ENCODE results near the gene RYR2.

Gene RYR2

GRCh38 chr1:237732657-237733056 lies 690.7 kb downstream of the RYR2 start:
- no peak for DNase-seq (ENCODE audit: low read depth in 2 of 2)

DNA sequence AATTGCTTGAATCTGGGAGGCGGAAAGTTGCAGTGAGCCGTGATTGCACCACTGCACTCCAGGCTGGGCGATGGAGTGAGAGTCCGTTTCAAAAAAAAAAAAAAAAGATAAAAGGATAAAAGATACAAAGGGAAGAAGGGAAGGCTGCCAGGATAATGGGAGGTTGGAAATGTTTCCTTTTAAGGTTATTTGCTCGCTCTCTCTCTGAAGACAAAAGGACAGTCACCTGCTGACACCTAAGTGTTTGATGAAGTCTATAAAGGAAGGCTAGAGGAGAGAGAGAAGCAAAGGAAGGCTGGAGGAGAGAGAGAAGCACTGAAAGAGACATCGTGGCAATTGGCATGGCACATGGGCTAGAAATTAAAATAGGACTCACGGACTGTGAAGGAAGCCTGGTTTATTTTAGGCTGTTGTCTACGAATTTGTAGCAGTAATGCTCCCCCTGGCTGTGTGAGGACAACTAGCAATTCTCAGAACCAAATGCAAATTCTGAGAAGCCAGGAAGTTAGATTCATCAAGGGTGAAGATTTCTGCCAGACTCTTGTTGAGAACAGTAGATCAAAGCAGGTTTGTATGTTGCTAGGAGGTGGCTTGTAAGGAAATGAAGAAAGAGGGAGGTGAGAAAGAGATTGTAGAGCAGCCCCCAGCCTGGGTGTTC lies 694.5 kb downstream of the RYR2 start:
- DNase-seq (ENCODE audit: low read depth in 2 of 2), result no peak

DNA sequence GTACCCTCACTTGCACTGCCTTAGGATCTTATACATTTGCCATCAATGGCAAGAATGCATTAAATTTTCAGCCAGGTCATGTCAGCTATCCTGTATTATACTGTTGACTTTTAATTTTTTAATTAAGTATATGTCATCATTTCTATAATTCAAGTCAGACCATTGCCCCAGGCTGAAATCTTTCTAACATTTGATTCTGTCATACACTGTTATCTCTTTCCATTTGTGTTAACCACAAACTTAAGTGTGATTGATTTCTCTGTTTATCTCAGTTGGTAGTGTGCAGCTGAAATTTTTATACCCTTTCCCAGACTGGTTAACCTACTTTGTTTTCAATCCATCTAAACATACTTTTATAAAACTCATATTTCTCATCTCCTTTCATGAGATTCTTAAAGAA lies 695.5 kb downstream of the RYR2 start:
- no peak for DNase-seq (ENCODE audit: low read depth in 2 of 2)

GRCh38 chr1:237737938-237738610 lies 696.1 kb downstream of the RYR2 start:
- no peak for DNase-seq (ENCODE audit: low read depth in 2 of 2)

GRCh38 chr1:237740846-237741245 lies 698.9 kb downstream of the RYR2 start:
- DNase-seq (ENCODE audit: low read depth in 2 of 2), result no peak

GRCh38 chr1:237745545-237745944 lies 703.6 kb downstream of the RYR2 start:
- DNase-seq (ENCODE audit: low read depth in 2 of 2), result no peak

GRCh38 chr1:237748171-237748960 lies 706.4 kb downstream of the RYR2 start:
- DNase-seq (ENCODE audit: low read depth in 2 of 2), result no peak

DNA sequence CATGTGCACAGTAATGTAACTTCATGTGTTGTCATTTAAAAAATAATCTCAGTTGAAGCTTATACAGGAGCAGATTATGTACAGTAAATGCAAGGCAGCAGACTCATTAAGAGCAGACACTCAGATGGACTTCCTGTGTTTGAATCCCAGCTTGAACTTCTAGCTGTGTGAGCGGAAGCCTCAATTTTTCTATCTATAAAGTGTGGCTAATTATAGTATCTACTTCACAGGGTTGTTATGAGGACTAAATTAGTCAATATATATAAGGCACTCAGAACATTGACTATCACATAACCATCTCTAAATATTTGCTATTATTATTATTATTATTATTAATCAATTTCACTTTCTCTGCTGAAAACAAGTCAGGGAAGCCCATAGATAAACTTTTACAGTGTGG lies 707.1 kb downstream of the RYR2 start:
- no peak for DNase-seq (ENCODE audit: low read depth in 2 of 2)

GRCh38 chr1:237751090-237751489 lies 709.1 kb downstream of the RYR2 start:
- DNase-seq (ENCODE audit: low read depth in 2 of 2), result no peak

DNA sequence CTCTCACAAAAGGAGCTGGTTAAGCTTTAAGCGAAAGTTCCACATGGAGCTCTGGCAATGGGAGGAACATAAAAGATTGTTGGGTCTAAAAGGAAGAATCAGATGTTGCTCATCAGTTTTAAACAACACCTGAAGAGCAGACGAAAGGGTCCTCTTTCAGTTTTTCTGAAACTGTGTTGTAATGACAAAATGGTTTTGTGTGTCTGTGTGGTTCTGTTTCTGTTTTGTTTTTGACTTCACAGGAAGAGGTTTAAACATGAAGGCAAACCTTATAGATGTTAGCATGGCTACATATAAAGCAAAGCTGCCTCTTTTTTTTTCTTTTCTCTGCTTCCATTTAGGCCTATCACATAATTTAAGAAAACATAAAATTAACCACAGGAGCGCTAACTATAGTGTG lies 712.6 kb downstream of the RYR2 start:
- no peak for DNase-seq (ENCODE audit: low read depth in 2 of 2)

GRCh38 chr1:237756304-237756967 lies 714.5 kb downstream of the RYR2 start:
- no peak for DNase-seq (ENCODE audit: low read depth in 2 of 2)

DNA sequence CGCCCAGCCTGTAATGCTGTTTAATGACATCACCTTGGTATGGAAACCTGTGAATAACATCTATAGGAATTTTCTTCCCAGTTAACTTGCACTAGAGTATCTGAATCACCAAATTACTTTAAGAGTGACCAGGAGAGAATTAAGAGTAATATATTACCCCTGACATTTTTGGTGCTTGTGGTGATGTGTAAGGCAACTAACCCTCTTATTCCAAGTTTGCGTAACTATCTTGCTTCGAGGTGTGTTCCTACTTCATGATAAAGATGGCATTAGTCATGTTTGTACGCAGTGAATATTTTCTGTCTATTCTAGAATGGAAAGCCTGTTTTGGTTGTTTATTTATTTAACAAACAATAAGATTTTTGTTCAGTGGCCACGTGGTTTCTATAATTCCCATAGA lies 717.4 kb downstream of the RYR2 start:
- DNase-seq (ENCODE audit: low read depth in 2 of 2), result no peak

GRCh38 chr1:237760951-237761350 lies 719.0 kb downstream of the RYR2 start:
- DNase-seq (ENCODE audit: low read depth in 2 of 2), result no peak

DNA sequence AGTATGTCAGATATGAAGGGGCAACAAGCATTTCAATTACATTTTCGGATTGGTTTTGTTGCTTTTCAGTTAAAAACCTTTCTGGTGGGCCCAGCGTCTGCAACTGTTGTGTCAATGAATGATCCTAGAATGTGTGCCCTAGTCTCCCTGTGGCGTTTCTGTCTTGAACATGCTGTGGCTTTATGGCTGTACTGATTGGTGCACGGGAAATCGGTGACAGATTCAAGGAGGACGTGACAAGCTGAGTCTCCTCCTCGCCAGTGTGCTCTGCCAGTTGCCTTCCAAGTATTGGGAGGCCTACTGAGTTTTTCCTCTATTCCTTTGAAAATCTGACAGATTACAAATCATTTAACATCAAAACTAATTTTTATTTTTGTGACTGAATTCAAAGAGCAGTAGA lies 721.2 kb downstream of the RYR2 start:
- DNase-seq (ENCODE audit: low read depth in 2 of 2), result no peak

- no peak for DNase-seq (ENCODE audit: low read depth in 2 of 2)
Measured at GRCh38 chr1:237763751-237764150, 721.8 kb downstream of the RYR2 start.

- DNase-seq (ENCODE audit: low read depth in 2 of 2), result no peak
Measured at GRCh38 chr1:237769916-237770315, 727.9 kb downstream of the RYR2 start.

- DNase-seq (ENCODE audit: low read depth in 2 of 2), result no peak
Measured at GRCh38 chr1:237772009-237772408, 730.0 kb downstream of the RYR2 start.

- DNase-seq (ENCODE audit: low read depth in 2 of 2), result no peak
Measured at GRCh38 chr1:237774246-237774645, 732.3 kb downstream of the RYR2 start.

DNA sequence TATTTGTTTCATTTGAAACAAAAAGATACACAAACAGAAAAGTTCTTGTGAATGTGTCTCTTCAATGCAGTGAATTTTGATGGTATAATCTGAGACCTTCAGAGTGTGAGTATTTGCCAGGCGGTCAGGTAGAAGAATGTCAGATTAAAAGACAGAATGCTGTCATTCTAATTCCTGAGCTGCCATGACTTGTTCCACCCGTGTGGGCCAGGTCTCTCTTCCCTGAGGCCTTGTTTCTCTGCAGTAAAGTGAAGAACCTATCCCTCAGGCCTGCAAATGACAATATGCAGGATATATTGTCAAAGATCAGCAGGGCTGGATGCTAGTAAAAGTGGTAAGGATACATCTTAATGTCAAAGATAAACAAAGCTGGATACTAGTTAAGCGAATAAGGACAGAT lies 737.4 kb downstream of the RYR2 start:
- no peak for DNase-seq (ENCODE audit: low read depth in 2 of 2)

DNA sequence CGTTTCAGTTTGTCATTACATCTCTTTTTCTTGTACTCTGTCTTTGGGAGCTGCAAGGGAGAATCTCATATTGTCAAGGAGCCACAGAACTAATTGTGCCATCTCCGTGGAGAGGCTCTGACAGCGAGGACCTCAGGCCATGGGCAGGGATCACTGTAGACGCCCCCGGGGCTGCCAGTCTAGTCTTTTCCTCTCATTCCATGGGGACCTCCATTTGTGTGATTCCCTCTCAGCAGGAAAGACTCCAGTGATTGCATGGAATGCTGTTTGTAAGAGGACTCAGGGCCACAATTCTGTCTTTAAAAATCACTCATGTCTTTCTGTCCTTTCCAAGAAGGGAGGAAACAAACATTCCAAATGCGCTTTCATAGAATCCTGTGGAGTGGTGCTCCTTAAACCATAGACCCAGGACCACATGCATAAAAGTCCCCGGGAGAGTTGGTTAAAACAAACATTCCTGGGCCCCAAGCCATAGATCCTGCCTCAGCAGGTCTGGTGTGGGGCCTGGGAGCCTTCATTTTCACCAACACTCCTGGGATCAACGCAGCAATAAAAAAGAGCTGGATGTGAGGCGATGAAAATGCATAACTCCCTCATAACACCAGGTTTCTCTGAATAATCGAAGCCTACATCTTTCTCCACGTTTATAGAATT lies 744.2 kb downstream of the RYR2 start:
- no peak for DNase-seq (ENCODE audit: low read depth in 2 of 2)

DNA sequence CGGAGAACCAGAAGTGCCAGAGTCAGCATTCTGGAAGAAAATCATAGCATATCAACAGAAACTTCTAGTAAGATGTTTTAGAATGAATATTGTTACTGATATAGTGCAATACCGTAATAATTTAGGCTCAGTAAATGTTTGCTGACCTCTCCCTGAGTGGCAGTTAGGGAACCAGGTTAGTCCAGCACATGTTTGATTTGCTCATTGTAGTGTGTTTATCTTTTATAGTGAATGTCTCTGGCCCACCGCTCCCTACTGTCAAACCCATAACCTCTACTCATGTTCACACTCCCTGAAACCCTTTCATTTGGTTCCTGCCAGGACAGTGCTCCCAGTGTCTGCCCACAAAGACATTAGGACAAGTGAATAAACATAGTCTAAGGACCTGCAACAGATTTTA lies 746.1 kb downstream of the RYR2 start:
- no peak for DNase-seq (ENCODE audit: low read depth in 2 of 2)

DNA sequence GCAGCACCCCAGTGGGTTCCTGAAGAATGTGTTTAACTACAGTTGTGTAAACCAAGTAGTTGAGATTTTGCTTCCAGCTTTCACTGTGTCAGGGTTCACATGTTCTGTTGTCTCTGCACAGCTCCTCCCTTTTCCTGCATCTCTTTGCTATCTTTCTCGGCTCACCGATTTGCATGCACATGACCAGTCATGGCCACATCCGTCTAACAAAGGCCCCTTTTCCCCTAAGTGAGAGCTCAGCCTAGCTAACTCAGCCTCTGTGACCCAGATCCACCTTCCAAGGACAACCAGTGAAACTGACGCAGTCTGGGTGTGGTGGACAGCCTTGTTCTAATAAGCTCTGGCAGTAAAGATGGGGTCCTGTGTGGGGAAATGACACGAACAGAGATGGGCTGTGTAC lies 747.6 kb downstream of the RYR2 start:
- DNase-seq (ENCODE audit: low read depth in 2 of 2), result no peak
